Measurements from ENCODE around the gene NHLRC1. TPM values are rescaled to one million over a fixed set of nuclear protein-coding genes. Genes with fewer than 3 reads are reported as not detected.

The NHLRC1 gene
- polyA plus RNA-seq, 3 donors from 2014 or later, result 1.1 to 4.4 (median 1.6) TPM

DNA sequence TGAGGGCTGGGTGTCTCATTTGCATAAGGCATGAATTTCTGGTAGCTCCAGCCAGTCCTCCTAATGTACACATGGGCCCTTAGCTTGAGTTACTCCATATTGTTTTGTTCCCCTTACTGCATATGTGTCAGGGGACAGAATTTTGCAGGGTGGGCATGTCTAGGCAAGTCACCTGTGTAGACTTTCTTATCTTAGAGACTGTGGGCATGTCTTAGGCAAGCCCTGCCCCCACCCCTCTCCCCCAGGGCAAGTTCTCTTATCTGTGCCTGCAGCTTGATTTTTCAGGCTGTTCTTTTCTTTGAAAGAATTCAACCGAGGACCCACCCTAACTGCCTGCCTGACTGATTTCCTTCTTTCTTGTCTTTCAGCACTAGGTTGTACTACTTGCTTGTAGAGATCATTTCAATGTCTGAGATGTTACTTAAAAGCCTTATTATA, 32.1 kb downstream of the NHLRC1 start:
- peaks cover 0 to 7% (median 4%) of the 10 kb centered on the region in 3 donors for H3K36me3 Mint-ChIP-seq
- H3K9me3 Mint-ChIP-seq, result peaks cover 0 to 10% (median 0%) of the 10 kb centered on the region in 6 donors
- H3K27me3 Mint-ChIP-seq (ENCODE audit: low read depth in 3 of 3), result peaks cover 2 to 4% (median 3%) of the 10 kb centered on the region in 3 donors
- no peaks in the 10 kb centered on the region for H3K4me1 Mint-ChIP-seq
- no peak overlapping the region for H3K27ac Mint-ChIP-seq
- DNase-seq, result no peak
- H3K4me3 Mint-ChIP-seq, result no peak overlapping the region

DNA sequence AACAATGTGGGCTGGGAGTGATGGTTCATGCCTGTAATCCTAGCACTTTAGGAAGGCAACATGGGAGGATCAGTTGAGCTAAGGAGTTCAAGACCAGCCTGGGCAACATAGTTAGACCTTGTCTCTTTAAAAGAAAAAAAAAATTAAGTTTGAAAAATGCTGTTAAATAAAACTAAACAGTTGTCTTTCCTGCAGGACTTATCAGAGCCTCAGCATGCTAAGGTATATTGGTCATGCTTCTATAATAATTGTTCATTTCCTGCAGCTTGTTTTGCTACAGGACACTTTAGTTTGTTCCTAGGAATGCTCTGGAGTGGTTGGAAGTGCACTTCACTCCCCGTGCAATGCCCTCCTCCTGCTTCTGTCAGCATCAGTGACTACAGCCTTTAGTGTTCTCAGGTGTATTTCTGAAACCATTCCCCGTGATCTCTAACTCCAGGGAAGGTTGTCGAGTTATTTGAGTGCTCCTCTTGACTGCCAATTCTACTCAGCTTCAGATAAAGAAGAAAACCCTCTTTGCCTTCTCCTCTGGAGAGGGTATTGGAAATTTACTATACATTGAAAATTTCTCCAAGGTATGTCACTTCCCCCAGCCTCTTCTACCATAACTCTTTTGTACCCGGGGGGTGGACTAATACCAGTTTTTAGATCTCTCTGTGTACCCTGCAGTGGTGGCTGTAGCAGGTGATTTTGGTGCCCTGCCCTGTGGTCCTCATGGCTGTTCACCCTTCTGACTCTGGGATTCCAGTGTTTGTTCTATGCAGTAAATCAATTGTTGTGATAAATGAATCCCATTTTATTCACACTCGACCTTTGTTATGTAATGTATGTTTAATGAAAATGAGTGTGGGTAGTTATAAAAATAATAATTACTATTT, 33.8 kb downstream of the NHLRC1 start:
- no peaks in the 10 kb centered on the region for H3K4me1 Mint-ChIP-seq
- H3K9me3 Mint-ChIP-seq, result peaks cover 0 to 10% (median 0%) of the 10 kb centered on the region in 6 donors
- H3K4me3 Mint-ChIP-seq, result no peak overlapping the region
- DNase-seq, result no peak
- H3K27me3 Mint-ChIP-seq (ENCODE audit: low read depth in 3 of 3), result peaks cover 3 to 4% (median 4%) of the 10 kb centered on the region in 3 donors
- no peak overlapping the region for H3K27ac Mint-ChIP-seq
- H3K36me3 Mint-ChIP-seq, result peaks cover 0 to 7% (median 4%) of the 10 kb centered on the region in 3 donors

DNA sequence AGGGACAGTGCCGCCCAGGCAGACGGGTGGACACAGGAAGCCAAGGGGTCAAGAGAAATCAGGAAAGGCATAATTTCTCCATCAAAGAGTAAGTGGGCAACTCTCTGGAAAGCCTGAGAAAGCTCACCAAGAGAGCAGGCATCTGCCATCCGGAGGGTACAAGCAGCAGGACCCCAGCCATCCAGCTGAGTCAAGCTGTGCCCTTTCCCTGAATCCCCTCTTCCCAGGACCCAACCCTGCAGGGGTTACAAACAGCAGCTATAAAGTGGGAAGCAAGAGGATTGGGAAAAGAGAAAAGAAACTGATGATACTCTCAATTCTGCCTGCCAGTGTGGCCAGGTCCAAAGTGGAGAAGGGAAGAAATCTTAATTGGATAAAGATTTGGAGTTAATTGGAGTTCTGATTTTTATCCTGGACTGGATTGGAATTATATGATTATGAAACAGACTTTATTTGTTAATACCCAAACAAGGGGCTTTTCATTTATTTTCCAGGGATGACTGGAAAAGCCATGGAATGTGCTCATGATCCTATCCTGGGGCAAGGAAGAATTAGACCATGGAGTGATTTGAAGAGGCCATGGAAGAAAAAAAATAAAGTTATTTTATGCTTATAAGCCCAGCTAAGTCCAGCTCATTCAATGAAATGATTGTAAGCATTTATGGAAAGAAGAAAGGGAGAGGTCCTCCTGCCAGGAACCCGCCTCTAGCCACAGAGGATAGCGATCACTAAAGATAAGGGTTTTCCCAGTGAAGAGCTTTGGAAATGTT, 34.9 kb downstream of the NHLRC1 start:
- no peak overlapping the region for H3K4me3 Mint-ChIP-seq
- H3K27me3 Mint-ChIP-seq (ENCODE audit: low read depth in 3 of 3), result peaks cover 3 to 4% (median 4%) of the 10 kb centered on the region in 3 donors
- H3K9me3 Mint-ChIP-seq, result peaks cover 0 to 10% (median 0%) of the 10 kb centered on the region in 6 donors
- DNase-seq, result no peak
- H3K36me3 Mint-ChIP-seq, result peaks cover 0 to 7% (median 4%) of the 10 kb centered on the region in 3 donors
- no peak overlapping the region for H3K27ac Mint-ChIP-seq
- H3K4me1 Mint-ChIP-seq, result no peaks in the 10 kb centered on the region

DNA sequence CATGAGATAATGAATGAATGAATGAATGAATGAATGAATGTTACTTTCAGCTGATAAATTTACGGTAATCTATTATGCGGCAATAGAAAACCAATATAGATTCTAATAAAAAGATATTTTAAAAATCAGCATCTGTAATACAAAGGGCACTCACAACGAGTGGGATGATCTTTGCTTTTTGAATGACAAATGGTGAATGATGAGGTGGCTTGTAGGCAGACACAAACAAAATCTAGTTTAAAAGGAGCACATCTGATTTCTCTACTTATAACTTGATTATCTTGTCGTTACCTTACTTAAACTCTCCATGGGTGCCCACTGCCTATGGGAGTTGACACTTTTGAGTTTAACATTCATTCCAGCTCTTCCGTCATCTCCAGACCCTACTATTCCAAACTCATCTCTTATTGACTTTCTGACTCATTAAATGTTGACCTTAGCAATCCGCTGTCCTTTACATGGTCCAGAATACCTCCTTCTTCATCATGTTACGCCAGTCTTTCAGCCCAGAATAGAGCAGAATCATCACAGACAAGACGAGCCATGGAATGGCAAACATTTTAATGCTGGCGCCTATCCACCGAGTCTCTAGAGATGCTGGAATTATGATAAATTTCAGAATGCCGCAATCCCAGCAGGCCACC, 41.3 kb downstream of the NHLRC1 start:
- DNase-seq, result no peak
- H3K36me3 Mint-ChIP-seq, result peaks cover 0 to 4% (median 0%) of the 10 kb centered on the region in 3 donors
- H3K27ac Mint-ChIP-seq, result no peak overlapping the region
- H3K27me3 Mint-ChIP-seq (ENCODE audit: low read depth in 3 of 3), result peaks cover 1 to 5% (median 3%) of the 10 kb centered on the region in 3 donors
- H3K9me3 Mint-ChIP-seq, result no peaks in the 10 kb centered on the region
- H3K4me1 Mint-ChIP-seq, result no peaks in the 10 kb centered on the region
- H3K4me3 Mint-ChIP-seq, result no peak overlapping the region

DNA sequence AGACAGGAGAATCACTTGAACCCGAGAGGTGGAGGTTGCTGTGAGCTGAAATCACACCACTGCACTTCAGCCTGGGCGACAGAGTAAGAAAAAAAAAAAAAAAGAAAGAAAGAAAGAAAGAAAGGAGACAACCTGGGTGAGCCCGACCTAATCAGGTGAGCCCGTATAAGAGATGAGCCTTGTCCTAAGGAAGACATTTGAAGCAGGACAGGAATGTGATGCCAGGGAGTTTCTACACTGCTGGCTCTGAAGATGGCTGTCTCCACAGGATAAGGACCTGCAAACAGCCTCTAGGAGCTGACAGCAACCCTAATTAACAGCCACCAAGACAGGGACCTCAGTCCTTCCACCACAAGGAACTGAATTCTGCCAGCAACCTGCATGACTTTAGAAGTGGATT, 41.9 kb downstream of the NHLRC1 start:
- Mint-ChIP-seq H3K36me3 (peaks cover 0 to 7% (median 0%) of the 10 kb centered on the region in 3 donors), H3K4me1 (no peaks in the 10 kb centered on the region)

DNA sequence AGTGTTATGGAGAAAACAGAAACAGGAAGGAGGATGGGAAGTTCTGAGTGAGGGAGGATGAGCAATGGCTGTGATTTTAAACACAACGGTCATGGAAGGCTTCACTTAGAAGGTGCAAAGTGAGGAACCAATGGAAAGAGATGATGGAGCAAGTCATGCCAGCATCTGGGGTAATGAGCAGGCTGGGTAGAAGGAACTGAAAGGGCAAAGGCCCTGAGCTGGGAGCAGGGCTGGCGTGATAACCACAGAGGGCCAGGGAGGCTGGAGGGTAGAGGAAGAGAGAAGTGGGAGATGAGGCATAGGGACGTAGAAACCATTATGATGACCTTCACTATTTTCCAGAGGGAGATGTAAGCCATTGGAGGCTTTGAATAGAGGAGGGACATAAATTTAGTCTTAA, 43.6 kb downstream of the NHLRC1 start:
- no peak for DNase-seq
- Mint-ChIP-seq H3K27me3 (ENCODE audit: low read depth in 3 of 3) (peaks cover 0 to 6% (median 1%) of the 10 kb centered on the region in 3 donors), H3K4me1 (no peaks in the 10 kb centered on the region), H3K4me3 (no peak overlapping the region), H3K9me3 (peaks cover 0 to 8% (median 1%) of the 10 kb centered on the region in 6 donors), H3K36me3 (peaks cover 0 to 7% (median 0%) of the 10 kb centered on the region in 3 donors), H3K27ac (no peak overlapping the region)

More for the DNA sequence above, 41.9 kb downstream of the NHLRC1 start:
- H3K27me3 Mint-ChIP-seq (ENCODE audit: low read depth in 3 of 3), result peaks cover 1 to 3% (median 3%) of the 10 kb centered on the region in 3 donors
- no peak overlapping the region for H3K27ac Mint-ChIP-seq
- DNase-seq, result no peak
- peaks cover 0 to 4% (median 0%) of the 10 kb centered on the region in 6 donors for H3K9me3 Mint-ChIP-seq
- no peak overlapping the region for H3K4me3 Mint-ChIP-seq

DNA sequence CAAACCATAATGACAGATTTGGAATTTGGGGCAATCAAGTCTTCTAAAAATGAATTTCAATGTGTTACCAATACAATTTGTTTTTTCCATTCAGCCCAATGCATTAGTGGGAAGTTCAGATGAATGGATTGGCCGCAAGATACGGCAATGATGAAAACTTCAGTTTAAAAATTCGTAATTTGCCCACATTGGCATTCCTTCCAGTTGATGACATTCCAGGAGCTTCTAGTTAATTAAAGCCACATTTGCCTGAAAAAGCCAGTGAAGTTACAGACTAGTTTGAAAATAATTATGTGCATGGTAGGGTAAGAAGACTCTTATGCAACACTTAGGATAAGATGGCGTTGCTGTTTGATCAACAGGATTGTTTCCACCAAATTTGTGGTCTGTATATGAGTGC, 46.2 kb downstream of the NHLRC1 start:
- H3K27me3 Mint-ChIP-seq (ENCODE audit: low read depth in 3 of 3), result peaks cover 1 to 6% (median 2%) of the 10 kb centered on the region in 3 donors

DNA sequence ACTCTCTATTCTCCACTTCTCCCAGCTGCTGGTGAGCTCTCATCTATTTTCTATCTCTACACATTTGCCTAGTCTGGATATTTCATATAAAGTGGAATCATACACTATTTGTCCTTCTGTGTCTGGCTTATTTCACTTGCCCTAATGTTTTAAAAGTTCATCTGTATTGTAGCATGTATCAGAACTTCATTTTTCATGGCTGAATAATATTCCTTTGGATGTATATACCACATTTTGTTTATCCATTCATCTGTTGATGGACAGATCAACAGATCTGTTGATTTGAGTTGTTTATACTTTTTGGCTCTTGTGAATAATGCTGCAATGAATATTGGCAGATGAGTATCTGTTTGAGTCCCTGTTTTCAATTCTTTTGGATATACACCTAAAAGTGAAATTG, 49.6 kb downstream of the NHLRC1 start:
- H3K9me3 Mint-ChIP-seq, result peaks cover 0 to 8% (median 2%) of the 10 kb centered on the region in 6 donors
- H3K27me3 Mint-ChIP-seq (ENCODE audit: low read depth in 3 of 3), result peaks cover 0 to 8% (median 4%) of the 10 kb centered on the region in 3 donors
- H3K4me3 Mint-ChIP-seq, result no peak overlapping the region
- H3K36me3 Mint-ChIP-seq, result peaks cover 0 to 7% (median 0%) of the 10 kb centered on the region in 3 donors
- H3K27ac Mint-ChIP-seq, result no peak overlapping the region
- H3K4me1 Mint-ChIP-seq, result no peaks in the 10 kb centered on the region
- DNase-seq, result no peak

More for the DNA sequence above, 46.2 kb downstream of the NHLRC1 start:
- Mint-ChIP-seq H3K36me3 (peaks cover 0 to 7% (median 0%) of the 10 kb centered on the region in 3 donors), H3K27ac (no peak overlapping the region), H3K9me3 (peaks cover 0 to 8% (median 1%) of the 10 kb centered on the region in 6 donors), H3K4me3 (no peak overlapping the region), H3K4me1 (no peaks in the 10 kb centered on the region)
- no peak for DNase-seq

DNA sequence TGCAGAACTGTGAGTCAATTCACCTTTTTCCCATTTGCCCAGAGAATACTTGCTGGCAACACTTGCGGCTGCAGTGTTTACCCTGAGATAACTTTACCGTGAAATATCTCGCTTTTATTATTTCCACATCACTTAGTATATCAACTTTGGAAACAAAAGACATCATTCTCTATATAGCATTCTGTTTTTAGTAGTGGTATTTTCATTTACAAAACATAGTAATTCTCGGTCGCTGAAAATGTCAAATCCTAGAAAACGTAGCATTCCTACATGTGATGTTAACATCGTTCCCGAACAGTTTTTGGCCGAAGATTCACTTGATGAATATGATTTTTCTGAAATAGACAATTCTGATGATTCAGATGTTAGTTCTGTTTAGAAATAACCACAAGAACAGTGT, 52.0 kb downstream of the NHLRC1 start:
- H3K27me3 Mint-ChIP-seq (ENCODE audit: low read depth in 3 of 3), result peaks cover 2 to 5% (median 4%) of the 10 kb centered on the region in 3 donors
- H3K9me3 Mint-ChIP-seq, result peaks cover 0 to 6% (median 2%) of the 10 kb centered on the region in 6 donors
- no peaks in the 10 kb centered on the region for H3K36me3 Mint-ChIP-seq
- H3K27ac Mint-ChIP-seq, result no peak overlapping the region
- no peaks in the 10 kb centered on the region for H3K4me1 Mint-ChIP-seq
- H3K4me3 Mint-ChIP-seq, result no peak overlapping the region
- DNase-seq, result no peak

Other genes starting within 250 kb of the NHLRC1 start
- gene KIF13A, start 135.0 kb downstream of the NHLRC1 start, polyA plus RNA-seq, result 1 to 10 TPM in 1 of 3 donors, under 1 TPM in 2; 0.50 to 1.1 (median 0.92) TPM
- 10 to 100 TPM; 20.6 to 24.8 (median 24.0) TPM for gene TPMT, start 32.4 kb upstream of the NHLRC1 start, polyA plus RNA-seq
- 1 to 10 TPM in 1 of 3 donors, under 1 TPM in 2; 0.05 to 1.3 (median 0.83) TPM for gene KDM1B, start 32.7 kb upstream of the NHLRC1 start, polyA plus RNA-seq
- 10 to 100 TPM; 44.0 to 98.5 (median 87.7) TPM for gene DEK, start 141.9 kb upstream of the NHLRC1 start, polyA plus RNA-seq

All from immature natural killer cell (primary cell).